Astrocyte (in vitro differentiated cells and primary cell): ENCODE results near the gene NSD2. TPM values are rescaled to one million over a fixed set of nuclear protein-coding genes. Genes with fewer than 3 reads are reported as not detected.

Source experiments
- DNase-seq: peaks from one replicate; pipeline ENCODE4 v3.0.0-alpha.2; 2010; ENCODE audit warnings: low read depth
- FAIRE-seq: peaks from 2 replicates; lab custom pipeline; 2011; peaks lifted over from hg19 to GRCh38; lab: Jason Lieb, UNC
- H2AFZ ChIP-seq: 2 replicates; pipeline ENCODE4 v1.6.0; 2012; ENCODE audit warnings: low read depth, low read length, inconsistent platforms
- H3K27ac ChIP-seq: 2 replicates; pipeline ENCODE4 v1.5.1; 2011; ENCODE audit warnings: low read depth, low read length, inconsistent platforms
- H3K27me3 ChIP-seq: 2 replicates; pipeline ENCODE4 v1.6.0; 2011; ENCODE audit warnings: low read length, inconsistent platforms; ENCODE audit not compliant: insufficient read depth
- H3K36me3 ChIP-seq: 2 replicates; pipeline ENCODE4 v1.5.1; 2011; ENCODE audit warnings: low read length, inconsistent platforms; ENCODE audit not compliant: insufficient read depth
- H3K4me1 ChIP-seq: 2 replicates; pipeline ENCODE4 v1.5.1; 2011; ENCODE audit warnings: low read length, inconsistent platforms; ENCODE audit not compliant: insufficient read depth
- H3K4me2 ChIP-seq: 2 replicates; pipeline ENCODE4 v1.6.0; 2012; ENCODE audit warnings: low read length, inconsistent platforms
- H3K4me3 ChIP-seq: 2 replicates; pipeline ENCODE4 v1.5.1; 2011; ENCODE audit warnings: low read depth, mild to moderate bottlenecking, low read length, inconsistent platforms; ENCODE audit not compliant: insufficient read depth
- H3K79me2 ChIP-seq: 2 replicates; pipeline ENCODE4 v1.6.0; 2012; ENCODE audit warnings: mild to moderate bottlenecking, low read length, inconsistent platforms; ENCODE audit not compliant: insufficient read depth
- H3K9ac ChIP-seq: 2 replicates; pipeline ENCODE4 v1.6.0; 2012; ENCODE audit warnings: mild to moderate bottlenecking, low read length, inconsistent platforms
- H3K9me3 ChIP-seq: 2 replicates; pipeline ENCODE4 v1.5.1; 2012; ENCODE audit warnings: low read depth, mild to moderate bottlenecking, low read length, inconsistent platforms; ENCODE audit not compliant: insufficient read depth
- H4K20me1 ChIP-seq: 2 replicates; pipeline ENCODE4 v1.6.0; 2012; ENCODE audit warnings: low read length, inconsistent platforms; ENCODE audit not compliant: insufficient read depth
- H3K27ac Mint-ChIP-seq: one replicate; pipeline ENCODE4 v1.8.0; 2021; ENCODE audit warnings: mild to moderate bottlenecking, mixed read lengths; ENCODE audit not compliant: unreplicated experiment
- H3K27me3 Mint-ChIP-seq: one replicate; pipeline ENCODE4 v1.8.0; 2021; ENCODE audit warnings: low read depth, mixed read lengths; ENCODE audit not compliant: unreplicated experiment
- H3K36me3 Mint-ChIP-seq: one replicate; pipeline ENCODE4 v1.8.0; 2021; ENCODE audit warnings: low read depth, mixed read lengths; ENCODE audit not compliant: unreplicated experiment
- H3K4me1 Mint-ChIP-seq: one replicate; pipeline ENCODE4 v1.8.0; 2021; ENCODE audit warnings: low read depth, mixed read lengths; ENCODE audit not compliant: unreplicated experiment
- H3K4me3 Mint-ChIP-seq: one replicate; pipeline ENCODE4 v1.8.0; 2021; ENCODE audit warnings: mild to moderate bottlenecking, moderate library complexity, mixed read lengths; ENCODE audit not compliant: unreplicated experiment
- H3K9me3 Mint-ChIP-seq: one replicate; pipeline ENCODE4 v1.8.0; 2021; ENCODE audit warnings: mild to moderate bottlenecking, mixed read lengths; ENCODE audit not compliant: unreplicated experiment
- CTCF ChIP-seq: IDR thresholded peaks from 2 replicates; pipeline ENCODE4 v1.5.1; 2011; ENCODE audit warnings: low read depth, mild to moderate bottlenecking, inconsistent platforms, low read length, moderate library complexity; ENCODE audit not compliant: insufficient read depth
- EZH2 ChIP-seq: IDR thresholded peaks from 2 replicates; pipeline ENCODE4 v1.6.1; 2012; ENCODE audit warnings: mild to moderate bottlenecking, low read length, inconsistent platforms; ENCODE audit not compliant: insufficient read depth
- total RNA-seq: library from RNA; stranded (reverse); gene quantifications from 2 replicates; pipeline ENCODE4 v1.2.1, GENCODE V29; 2021

NSD2 gene
- total RNA-seq, 1 donor from 2014 or later: 31.3 TPM

DNA sequence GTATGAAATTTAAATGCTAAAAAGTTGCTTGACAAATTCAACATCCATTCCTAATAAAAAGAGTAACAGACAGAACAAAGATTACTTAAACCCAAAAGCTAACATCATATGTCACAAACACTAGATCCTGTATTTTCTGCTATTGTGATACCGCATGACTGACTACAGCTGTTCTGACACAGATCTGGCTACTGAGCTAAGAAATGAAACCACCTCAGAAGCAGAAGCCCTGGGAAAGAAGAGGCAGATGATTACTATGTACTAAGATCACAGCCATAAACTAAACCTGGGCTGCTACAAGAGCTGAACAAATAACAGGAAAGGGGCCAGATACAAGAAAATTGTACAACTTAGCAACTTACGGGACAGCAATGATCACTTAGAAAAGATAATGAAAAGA is 24.6 kb upstream of the NSD2 start:
- no peaks in the 10 kb centered on the region for H3K9me3 ChIP-seq
- Mint-ChIP-seq H3K27ac (no peak overlapping the region), H3K9me3 (no peaks in the 10 kb centered on the region), H3K4me1 (peaks cover 9% of the 10 kb centered on the region), H3K4me3 (no peak overlapping the region), H3K36me3 (peaks cover 9% of the 10 kb centered on the region), H3K27me3 (no peaks in the 10 kb centered on the region)
- no peak overlapping the region for H3K9ac ChIP-seq
- H4K20me1 ChIP-seq: peaks cover 60% of the 10 kb centered on the region
- no peak for DNase-seq
- no peak overlapping the region for H3K4me3 ChIP-seq
- no peak overlapping the region for H3K27ac ChIP-seq
- FAIRE-seq: no peak
- TF ChIP-seq EZH2: no peak
- no peak for TF ChIP-seq CTCF
- no peak overlapping the region for H2AFZ ChIP-seq
- H3K27me3 ChIP-seq: no peaks in the 10 kb centered on the region
- H3K36me3 ChIP-seq: peaks cover 6% of the 10 kb centered on the region
- H3K79me2 ChIP-seq: peaks cover 56% of the 10 kb centered on the region
- peaks cover 20% of the 10 kb centered on the region for H3K4me1 ChIP-seq
- no peak overlapping the region for H3K4me2 ChIP-seq

DNA sequence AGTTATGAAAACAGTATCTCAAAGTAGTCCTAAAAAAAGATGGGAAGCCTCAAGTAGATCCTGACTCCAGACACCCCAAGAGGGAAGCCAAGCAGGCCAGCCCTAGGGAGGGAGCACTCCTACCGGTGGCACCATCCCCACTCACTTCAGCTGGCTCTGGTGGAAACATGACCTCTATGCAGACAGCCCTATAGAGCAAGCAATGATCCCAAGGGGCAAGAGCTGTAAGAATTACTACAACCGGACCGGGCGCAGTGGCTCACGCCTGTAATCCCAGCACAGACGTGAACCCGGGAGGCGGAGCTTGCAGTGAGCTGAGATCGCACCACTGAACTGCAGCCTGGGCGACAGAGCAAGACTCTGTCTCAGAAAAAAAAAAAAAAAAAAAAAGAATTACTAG is 20.9 kb upstream of the NSD2 start:
- Histone ChIP-seq H3K4me1 (peaks cover 5% of the 10 kb centered on the region), H3K27me3 (no peaks in the 10 kb centered on the region), H4K20me1 (peaks cover 61% of the 10 kb centered on the region), H3K4me2 (no peak overlapping the region), H3K9me3 (no peaks in the 10 kb centered on the region), H2AFZ (no peak overlapping the region), H3K79me2 (peaks cover 66% of the 10 kb centered on the region), H3K27ac (no peak overlapping the region), H3K4me3 (no peak overlapping the region), H3K9ac (no peak overlapping the region), H3K36me3 (peaks cover 10% of the 10 kb centered on the region)
- FAIRE-seq (no peak), DNase-seq (no peak)
- Mint-ChIP-seq H3K36me3 (peaks cover 8% of the 10 kb centered on the region), H3K4me1 (peaks cover 13% of the 10 kb centered on the region), H3K9me3 (no peaks in the 10 kb centered on the region), H3K27ac (no peak overlapping the region), H3K27me3 (no peaks in the 10 kb centered on the region), H3K4me3 (no peak overlapping the region)
- TF ChIP-seq CTCF: no peak
- no peak for TF ChIP-seq EZH2

DNA sequence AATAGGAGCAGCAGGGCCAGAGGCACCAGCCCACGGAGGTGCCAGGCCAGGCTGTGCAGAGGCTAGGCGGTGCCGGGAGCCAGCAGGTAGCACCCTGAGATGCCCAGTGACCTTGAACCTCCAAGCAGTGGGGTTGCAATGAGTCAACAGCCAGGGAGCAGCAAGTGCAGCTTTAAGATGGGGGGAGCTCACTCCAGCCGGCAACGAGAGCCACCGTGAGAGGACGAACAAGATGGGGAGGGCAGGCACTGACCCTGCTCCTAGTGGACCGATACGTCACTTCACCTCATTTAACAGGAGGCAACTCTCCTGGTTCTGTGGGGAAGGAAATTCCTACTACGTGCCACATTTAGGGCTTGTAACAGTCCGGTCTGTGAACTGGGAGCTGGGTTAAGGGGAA is 20.0 kb upstream of the NSD2 start:
- no peaks in the 10 kb centered on the region for H3K9me3 Mint-ChIP-seq
- DNase-seq (no peak), FAIRE-seq (no peak)
- H3K4me1 ChIP-seq: peaks cover 6% of the 10 kb centered on the region
- no peak overlapping the region for H3K27ac Mint-ChIP-seq
- peaks cover 10% of the 10 kb centered on the region for H3K36me3 ChIP-seq
- peaks cover 74% of the 10 kb centered on the region for H3K79me2 ChIP-seq
- no peaks in the 10 kb centered on the region for H3K9me3 ChIP-seq
- peaks cover 8% of the 10 kb centered on the region for H3K36me3 Mint-ChIP-seq
- H3K27me3 Mint-ChIP-seq: no peaks in the 10 kb centered on the region
- H3K4me1 Mint-ChIP-seq: peaks cover 13% of the 10 kb centered on the region
- H3K4me3 Mint-ChIP-seq: no peak overlapping the region
- no peak overlapping the region for H3K27ac ChIP-seq
- no peaks in the 10 kb centered on the region for H3K27me3 ChIP-seq
- no peak overlapping the region for H2AFZ ChIP-seq
- no peak overlapping the region for H3K4me3 ChIP-seq
- no peak overlapping the region for H3K9ac ChIP-seq
- H4K20me1 ChIP-seq: peaks cover 61% of the 10 kb centered on the region
- no peak overlapping the region for H3K4me2 ChIP-seq
- TF ChIP-seq EZH2 (no peak), CTCF (no peak)
